ENCODE measurements around the gene AIP. TPM values are rescaled to one million over a fixed set of nuclear protein-coding genes. Genes with fewer than 3 reads are reported as not detected.
"Not testable (repeated sequence)": the region's sequence is repeated elsewhere in the genome, so short reads cannot be mapped to it uniquely, and the experiment has no call there.

The AIP gene
- polyA plus RNA-seq, 1 donor = 42.0 TPM

GRCh38 chr11:67448220-67448609 lies 34.6 kb upstream of the AIP start:
- DNase-seq (ENCODE audit: low read depth) = no peak

- no peak for DNase-seq (ENCODE audit: low read depth)
Observed at GRCh38 chr11:67449116-67449844, 33.5 kb upstream of the AIP start.

- DNase-seq (ENCODE audit: low read depth) = no peak
Observed at GRCh38 chr11:67450796-67451657, 31.8 kb upstream of the AIP start.

GRCh38 chr11:67451658-67451976 lies 31.2 kb upstream of the AIP start:
- DNase-seq (ENCODE audit: low read depth) = no peak

GRCh38 chr11:67452141-67452952 lies 30.5 kb upstream of the AIP start, which contains the start of gene GPR152:
GPR152 (minus strand) TSS chr11:67452729; CDS start chr11:67452724, 5 bp downstream.
- DNase-seq (ENCODE audit: low read depth) = no peak

GRCh38 chr11:67453816-67454732 lies 28.8 kb upstream of the AIP start:
- no peak for DNase-seq (ENCODE audit: low read depth)

GRCh38 chr11:67455054-67455453 lies 27.8 kb upstream of the AIP start, which contains the start of gene CABP4:
CABP4 (plus strand) TSS chr11:67455354; CDS start chr11:67455424, 70 bp downstream.
- no peak for DNase-seq (ENCODE audit: low read depth)

GRCh38 chr11:67456068-67456705 lies 26.6 kb upstream of the AIP start:
- no peak for DNase-seq (ENCODE audit: low read depth)

GRCh38 chr11:67457453-67457852 lies 25.4 kb upstream of the AIP start:
- no peak for DNase-seq (ENCODE audit: low read depth)

- no peak for DNase-seq (ENCODE audit: low read depth)
Observed at GRCh38 chr11:67458266-67458665, 24.6 kb upstream of the AIP start.

- DNase-seq (ENCODE audit: low read depth) = no peak
Observed at GRCh38 chr11:67463186-67463585, 19.6 kb upstream of the AIP start.

GRCh38 chr11:67463680-67464410 lies 19.0 kb upstream of the AIP start:
- no peak for DNase-seq (ENCODE audit: low read depth)

GRCh38 chr11:67464411-67465188 lies 18.2 kb upstream of the AIP start:
- no peak for DNase-seq (ENCODE audit: low read depth)

- DNase-seq (ENCODE audit: low read depth) = no peak
Observed at GRCh38 chr11:67465189-67465510, 17.7 kb upstream of the AIP start.

GRCh38 chr11:67465530-67465929 lies 17.3 kb upstream of the AIP start:
- not testable (repeated sequence) for DNase-seq (ENCODE audit: low read depth)

GRCh38 chr11:67466367-67466766 lies 16.5 kb upstream of the AIP start:
- no peak for DNase-seq (ENCODE audit: low read depth)

GRCh38 chr11:67466962-67467771 lies 15.7 kb upstream of the AIP start:
- DNase-seq (ENCODE audit: low read depth) = no peak

GRCh38 chr11:67468056-67468455 lies 14.8 kb upstream of the AIP start:
- no peak for DNase-seq (ENCODE audit: low read depth)

- DNase-seq (ENCODE audit: low read depth) = no peak
Observed at GRCh38 chr11:67468456-67468758, 14.4 kb upstream of the AIP start.
